NAMALWA (cell line): ENCODE data around the gene UPF2.

Experiments used
- DNase-seq: peaks from one replicate; pipeline ENCODE4 v3.0.0-alpha.2; 2015; ENCODE audit warnings: low spot score

Gene UPF2

GRCh38 chr10:11959966-11960365 lies 82.6 kb downstream of the UPF2 start:
- DNase-seq, result no peak

DNA sequence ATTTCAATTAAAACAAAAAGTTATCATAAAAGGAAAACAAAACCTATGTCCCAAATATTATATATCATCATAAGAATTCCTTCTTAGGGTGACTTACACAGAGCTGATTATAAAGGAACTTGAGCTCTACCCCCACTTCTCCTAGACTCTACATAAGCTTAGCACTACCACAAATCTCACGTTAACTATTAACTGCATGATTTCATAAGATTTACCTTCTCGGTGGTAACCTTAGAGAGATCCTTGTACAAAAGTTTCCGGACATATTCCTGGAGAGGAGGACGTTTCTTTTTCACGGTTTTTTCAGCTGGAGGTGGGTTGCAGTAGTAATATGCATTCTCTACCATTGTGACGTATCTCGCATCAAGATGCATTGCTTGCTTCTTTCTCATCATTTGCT lies 83.7 kb downstream of the UPF2 start:
- no peak for DNase-seq

GRCh38 chr10:11951695-11952094 lies 90.9 kb downstream of the UPF2 start:
- no peak for DNase-seq

- DNase-seq, result no peak
Measured at GRCh38 chr10:11950325-11951018, 92.1 kb downstream of the UPF2 start.

GRCh38 chr10:11949152-11949551 lies 93.5 kb downstream of the UPF2 start:
- peak; percentile 14 for DNase-seq

GRCh38 chr10:11946652-11947051 lies 96.0 kb downstream of the UPF2 start:
- no peak for DNase-seq

DNA sequence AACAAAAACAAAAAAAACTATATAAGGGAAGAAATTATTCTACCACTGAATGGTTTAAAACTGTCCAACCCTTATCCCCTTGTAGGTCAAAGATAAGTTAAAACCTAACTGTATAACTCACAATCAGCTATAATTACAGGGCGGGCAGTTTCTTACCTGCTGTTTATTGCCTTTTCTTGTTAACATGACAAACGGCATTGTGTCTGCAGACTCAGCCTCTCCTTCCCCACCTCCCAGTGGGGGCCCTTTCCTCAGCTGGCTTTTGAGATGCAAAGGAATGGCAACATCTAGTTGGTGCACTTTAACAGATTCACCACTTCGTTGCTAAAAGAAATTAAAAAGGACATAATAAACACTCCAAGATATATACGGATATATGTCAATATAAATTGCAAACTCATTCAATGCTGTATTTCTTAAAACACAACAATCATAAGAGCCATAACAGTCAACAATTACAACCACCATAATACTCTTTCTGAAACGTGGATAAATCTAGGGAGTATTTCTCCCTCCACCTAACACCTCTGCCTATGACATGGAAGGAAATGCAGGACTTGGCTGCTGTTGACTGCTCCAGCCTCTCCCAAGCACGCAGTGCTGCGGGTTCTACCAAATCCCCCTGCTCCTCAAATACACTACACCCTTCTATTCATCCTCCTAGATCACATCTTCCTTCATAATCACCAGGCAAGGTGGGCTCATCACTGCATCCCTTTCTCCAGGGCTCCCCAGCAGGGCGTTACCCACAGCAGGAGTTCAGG lies 106.0 kb downstream of the UPF2 start:
- DNase-seq, result no peak

DNA sequence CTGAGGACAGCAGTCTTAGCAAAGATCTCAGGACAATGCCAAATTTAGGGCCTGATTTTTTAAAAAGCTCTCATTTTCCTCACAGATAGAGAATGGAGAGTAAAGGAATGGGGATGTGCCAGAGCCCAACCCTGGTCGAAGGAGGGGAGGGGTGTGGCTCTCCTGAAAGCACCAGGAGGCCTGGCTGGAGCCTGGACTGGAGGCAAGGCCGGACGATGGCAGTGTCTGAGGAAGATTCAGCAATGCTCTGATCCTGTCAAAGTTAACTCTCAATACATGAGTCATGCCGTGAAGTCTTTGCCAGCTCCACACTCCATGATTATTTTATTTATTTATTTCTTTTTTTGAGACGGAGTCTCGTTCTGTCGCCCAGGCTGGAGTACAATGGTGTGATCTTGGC lies 108.3 kb downstream of the UPF2 start:
- no peak for DNase-seq

DNA sequence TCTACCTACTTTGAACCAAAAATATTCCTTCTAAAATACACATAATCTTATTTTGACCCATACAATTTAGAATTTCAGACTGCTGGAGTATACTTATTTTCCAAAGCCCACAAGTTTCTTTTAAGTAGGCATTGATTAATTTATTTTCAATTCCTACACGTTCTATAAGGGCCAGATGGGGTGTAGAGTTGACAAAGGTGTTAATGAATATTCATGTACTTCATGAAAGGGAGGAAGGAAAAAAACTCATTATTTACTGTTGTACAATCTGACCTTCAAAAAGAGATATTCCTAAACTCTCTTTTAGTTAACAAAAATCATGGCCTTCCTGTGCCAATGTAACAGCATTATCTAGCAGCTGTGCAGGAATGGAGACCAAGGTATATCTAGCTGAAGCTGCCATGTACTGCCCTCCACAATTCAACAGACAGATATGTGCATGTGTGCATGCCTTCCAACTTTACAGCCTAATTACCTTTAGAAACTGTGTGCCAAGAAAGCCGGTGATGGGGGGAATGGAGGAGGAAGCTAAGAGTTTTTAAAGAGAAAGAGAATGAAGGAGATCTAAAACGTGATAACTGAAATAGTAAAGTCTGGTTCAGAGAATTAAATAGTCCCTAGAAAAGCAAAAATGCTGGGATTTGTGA lies 108.9 kb downstream of the UPF2 start:
- DNase-seq, result no peak

GRCh38 chr10:11931038-11931437 lies 111.6 kb downstream of the UPF2 start:
- no peak for DNase-seq

GRCh38 chr10:11930312-11930978 lies 112.2 kb downstream of the UPF2 start:
- no peak for DNase-seq

DNA sequence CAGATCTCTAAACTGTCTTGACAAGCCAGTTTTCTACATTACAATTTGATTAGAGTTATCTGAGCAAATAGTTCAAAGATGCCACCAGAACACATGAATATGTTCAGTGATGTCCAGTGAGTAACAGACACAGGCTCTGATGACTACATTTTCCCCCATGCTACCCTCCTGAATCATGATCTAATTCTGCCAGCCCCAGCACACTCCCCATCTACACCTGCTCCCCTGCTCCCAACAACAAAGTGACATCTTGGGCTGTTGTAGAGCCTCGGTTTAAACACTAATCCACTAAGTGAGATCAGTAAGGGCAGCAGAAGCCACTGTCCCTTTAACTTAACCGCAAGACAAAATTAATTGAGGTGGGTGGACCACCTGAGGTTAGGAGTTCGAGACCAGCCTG lies 114.9 kb downstream of the UPF2 start:
- no peak for DNase-seq

- no peak for DNase-seq
Measured at GRCh38 chr10:11921800-11922392, 120.7 kb downstream of the UPF2 start.

DNA sequence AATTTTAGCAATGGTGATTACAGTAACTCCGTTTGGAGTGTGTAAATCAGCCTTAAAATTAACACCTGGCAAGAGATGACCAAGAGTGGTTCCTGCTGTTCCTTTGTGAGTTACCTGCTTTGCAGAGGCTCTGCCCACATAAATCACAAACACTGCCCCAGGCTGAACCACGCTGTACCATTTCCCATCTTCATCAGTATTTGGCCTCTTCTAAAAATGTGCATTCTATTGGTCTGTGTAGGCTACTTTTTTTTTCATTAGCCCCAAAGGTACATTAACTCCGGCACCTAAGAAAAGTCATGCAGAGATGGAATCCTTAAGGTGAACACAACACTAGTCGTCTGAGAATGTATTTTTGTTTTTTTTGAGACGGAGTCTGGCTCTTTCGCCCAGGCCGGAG lies 123.3 kb downstream of the UPF2 start:
- no peak for DNase-seq

DNA sequence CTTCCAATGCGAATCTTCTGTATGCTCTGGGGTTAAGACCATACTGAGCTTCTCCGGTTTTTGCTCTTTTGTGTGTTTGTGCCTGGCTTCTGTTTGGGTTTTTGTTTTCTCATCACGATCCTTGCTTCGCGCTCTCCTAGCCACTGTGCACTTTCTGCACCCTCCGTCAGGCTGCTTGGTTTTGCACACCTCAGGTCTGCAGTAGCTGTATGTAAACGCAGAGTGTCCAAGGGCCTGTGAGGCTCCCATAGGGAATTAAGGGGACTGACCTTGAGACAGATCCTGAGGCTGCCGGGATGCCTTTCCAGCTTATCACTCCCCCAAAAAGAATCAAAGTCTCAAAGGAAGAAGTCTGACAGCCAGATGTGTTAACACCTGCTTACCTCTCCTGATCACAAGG lies 124.2 kb downstream of the UPF2 start:
- DNase-seq, result no peak

DNA sequence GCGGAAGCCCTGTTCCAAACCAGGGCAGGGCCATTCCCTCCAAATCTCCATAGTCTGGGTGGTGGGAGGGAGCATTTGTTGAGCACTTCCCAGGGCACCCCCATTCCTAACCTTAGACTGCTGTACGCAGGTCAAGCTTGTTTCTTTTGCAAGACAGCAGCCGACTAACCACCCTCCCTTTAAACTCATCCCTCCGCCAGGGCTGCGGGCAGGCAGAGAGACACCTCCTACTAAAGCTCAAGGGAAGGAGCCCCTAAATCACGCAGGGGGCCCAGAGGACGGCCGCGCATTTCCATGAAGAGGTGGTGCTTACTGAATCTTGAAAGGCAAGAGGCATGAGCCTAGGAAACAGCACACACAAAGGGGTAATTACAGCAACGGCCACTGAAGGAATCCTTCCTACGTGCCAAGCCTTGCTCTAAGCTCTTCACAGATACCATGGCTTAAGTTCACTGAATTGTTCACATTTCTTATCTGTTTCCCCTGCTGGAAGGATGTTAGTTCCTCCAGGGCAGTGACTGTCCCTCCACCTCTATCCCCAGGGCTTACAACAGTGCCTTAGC lies 129.4 kb downstream of the UPF2 start:
- no peak for DNase-seq

DNA sequence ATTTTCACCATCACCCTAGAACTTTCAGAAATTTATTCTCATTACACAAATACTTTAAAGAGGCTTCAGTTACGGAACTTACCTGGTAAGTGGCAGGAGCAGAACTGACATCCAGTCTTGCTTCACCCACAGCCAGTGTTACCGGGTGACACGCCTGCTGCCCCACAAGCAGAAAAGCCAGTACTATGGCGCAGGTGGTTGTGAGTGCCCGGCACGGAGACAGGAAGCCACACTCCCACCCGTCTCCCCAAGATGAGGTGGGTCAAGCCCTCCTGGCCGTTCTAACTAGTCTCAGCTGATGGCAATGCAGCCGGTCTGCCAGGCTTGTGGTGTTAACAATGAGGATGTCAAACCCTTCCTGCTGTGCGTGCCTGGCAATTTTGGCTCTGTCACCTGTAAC lies 132.5 kb downstream of the UPF2 start:
- no peak for DNase-seq

DNA sequence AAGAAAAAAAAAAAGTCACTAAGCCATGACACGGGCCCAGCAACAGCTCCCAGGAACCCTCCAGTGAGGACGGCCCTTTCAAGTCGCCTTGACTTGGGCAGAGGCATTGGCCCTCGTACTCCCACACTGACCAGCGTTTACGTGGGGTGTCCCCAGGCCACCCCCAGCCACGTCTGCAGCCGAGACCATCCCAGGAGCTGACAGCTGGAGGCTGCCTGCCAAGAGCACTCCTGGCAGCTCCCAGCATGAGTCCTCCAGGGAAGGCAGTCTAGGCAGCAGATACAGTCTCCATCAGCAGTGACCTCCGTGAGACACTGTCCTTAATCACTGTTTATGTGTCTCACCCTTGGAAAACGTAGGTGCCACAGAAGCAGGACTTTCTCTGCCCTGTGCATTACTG lies 133.0 kb downstream of the UPF2 start:
- no peak for DNase-seq

DNA sequence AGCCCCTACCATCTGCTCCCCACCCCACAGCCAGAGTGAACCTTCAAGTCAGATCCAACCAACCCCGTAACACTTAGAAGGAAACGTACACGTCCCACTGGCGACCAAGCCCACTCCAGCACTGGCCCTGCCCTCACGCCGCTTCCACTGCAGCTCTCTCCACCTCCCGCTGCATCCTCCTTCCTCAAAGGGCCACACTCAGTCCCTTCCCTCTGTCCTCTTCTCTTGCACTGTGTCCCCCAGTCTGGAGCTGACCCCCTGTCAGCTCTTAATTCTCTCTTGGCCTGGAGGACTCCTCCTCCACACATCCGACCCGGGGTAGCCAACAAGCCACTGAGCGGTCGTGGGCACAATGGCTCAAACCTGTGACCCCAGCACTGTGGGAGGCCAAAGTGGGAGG lies 133.6 kb downstream of the UPF2 start:
- no peak for DNase-seq

GRCh38 chr10:11908536-11908935 lies 134.1 kb downstream of the UPF2 start:
- no peak for DNase-seq

DNA sequence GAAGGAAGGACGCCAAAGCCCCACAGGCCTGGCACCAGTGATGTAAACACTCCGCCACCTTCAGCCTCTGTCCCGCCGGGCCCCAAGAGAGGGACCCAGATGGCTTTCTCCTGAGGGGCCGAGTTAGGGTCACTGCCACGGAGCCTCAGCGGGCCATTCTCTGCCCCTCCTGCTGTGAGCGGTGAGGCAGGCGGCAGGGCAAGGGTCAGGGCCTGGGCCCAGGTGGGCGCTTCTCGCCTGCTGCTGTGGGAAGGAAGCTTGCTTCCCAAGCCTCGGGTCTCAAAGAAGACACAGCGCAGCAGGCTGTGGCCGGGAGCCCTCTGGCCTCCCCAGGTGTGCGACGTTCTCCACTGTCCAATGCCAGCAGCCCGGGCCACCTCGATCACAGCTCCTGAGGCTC lies 134.7 kb downstream of the UPF2 start:
- DNase-seq, result no peak

GRCh38 chr10:11906714-11907113 lies 135.9 kb downstream of the UPF2 start:
- DNase-seq, result no peak
